ENCODE results near the gene TUSC2. TPM values are rescaled to one million over a fixed set of nuclear protein-coding genes. Genes with fewer than 3 reads are reported as not detected.

The TUSC2 gene
- total and polyA plus RNA-seq, 10 of the 15 experiments (the other 5 are each of a cell fraction or from before 2014, with no cell fraction given): 4.0 to 73.8 (median 34.3) TPM

DNA sequence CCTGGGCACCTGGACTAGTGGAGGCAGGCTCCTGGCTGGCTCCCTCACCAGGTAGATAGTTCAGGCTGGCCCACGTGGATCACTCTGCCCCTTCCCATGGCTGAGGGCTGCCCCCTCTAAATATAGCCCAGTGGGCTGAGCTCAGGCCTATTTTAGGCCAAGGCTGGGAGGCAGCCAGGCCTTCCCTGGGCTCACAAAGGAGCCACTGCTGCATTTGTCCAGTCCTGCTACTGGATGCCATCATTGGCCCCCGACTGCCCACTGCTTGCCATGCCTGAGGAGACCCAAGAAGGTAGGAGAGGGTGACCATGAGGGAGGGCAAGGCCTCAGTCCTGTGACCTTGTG lies 49.2 kb downstream of the TUSC2 start, which contains the start of gene LSMEM2:
Gene LSMEM2 (plus strand): TSS at position 208 of the 345 bp plus-strand sequence. CDS start 27 bp downstream, at position 235.
- FAIRE-seq: no peak
- POLR2A ChIA-PET: interaction anchor here (0.6 to 1.1 kb wide), 2 partner anchors 18 to 888 kb away, joined by 4 to 5 read pairs; no protein-coding TSS in a partner anchor
- RAD21 ChIA-PET (ENCODE audit: unreplicated experiment): interaction anchor here (0.5 to 0.7 kb wide), 2 partner anchors 46 to 464 kb away, joined by 3 read pairs; no protein-coding TSS in a partner anchor
- DNase-seq (ENCODE audit: low read depth, low spot score): no peak
- CTCF ChIA-PET: interaction anchor here (1.8 to 2.4 kb wide), 2 partner anchors 46 to 87 kb away, joined by 6 to 7 read pairs; partner anchors contain the start of gene GNAT1
- H3K4me1 ChIP-seq (ENCODE audit: control insufficient read depth, insufficient read depth, low read length): no peaks in the 10 kb centered on the region
- H3K9ac ChIP-seq (ENCODE audit: control insufficient read depth, insufficient read depth, low read length): no peak within 1 kb of the TSS
- SMC1A ChIA-PET (ENCODE audit: uncharacterized antibody, unreplicated experiment): interaction anchor here (1.3 kb wide), 1 partner anchor 84 kb away, joined by 5 read pairs; no protein-coding TSS in a partner anchor
- no peak for ATAC-seq
- H3K36me3 ChIP-seq (ENCODE audit: control insufficient read depth in 2 of 2, insufficient read depth in 2 of 2, low read length in 1 of 2): no peaks in the 10 kb centered on the region
- no TSS peak for BruUV-seq (replicated peaks)
- no peak within 1 kb of the TSS for H3K4me2 ChIP-seq (ENCODE audit: control insufficient read depth, insufficient read depth)
- no peaks in the 10 kb centered on the region for H3K79me2 ChIP-seq (ENCODE audit: control insufficient read depth, insufficient read depth, low read length)
- no peaks in the 10 kb centered on the region for H3K9me3 ChIP-seq (replicated peaks; ENCODE audit: control insufficient read depth, insufficient read depth, low read length)
- in situ Hi-C loops (cut with MboI) (no loop called here), intact Hi-C loops (cut with micrococcal nuclease; ENCODE audit: unreplicated experiment) (no loop called here)
- no peaks in the 10 kb centered on the region for H4K20me1 ChIP-seq (ENCODE audit: control insufficient read depth, insufficient read depth)
- TF ChIP-seq NKRF (conservative IDR thresholded peaks at IDR 0.05) (no peak), NFXL1 (IDR thresholded peaks at IDR 0.05; ENCODE audit: borderline replicate concordance) (no peak), SUPT20H (IDR thresholded peaks at IDR 0.05; ENCODE audit: borderline replicate concordance, control insufficient read depth, low read depth, low read length) (no peak), EED (IDR thresholded peaks at IDR 0.05; ENCODE audit: low read depth) (no peak), CEBPB (IDR thresholded peaks at IDR 0.05; ENCODE audit: borderline replicate concordance in 1 of 2, low read depth in 2 of 2, low read length in 2 of 2) (no peak), TCF3 (IDR thresholded peaks at IDR 0.05; ENCODE audit: borderline replicate concordance, insufficient read depth, low read depth, low read length) (no peak), ESRRA (IDR thresholded peaks at IDR 0.05; ENCODE audit: low read length) (no peak), MEF2A (IDR thresholded peaks at IDR 0.05; ENCODE audit: insufficient read depth, low read depth, low read length) (no peak), RUNX3 (IDR thresholded peaks at IDR 0.05; ENCODE audit: low read length) (no peak), HDAC6 (IDR thresholded peaks at IDR 0.05; ENCODE audit: unreplicated experiment) (no peak), ASH2L (IDR thresholded peaks at IDR 0.05; ENCODE audit: borderline replicate concordance, low read depth) (no peak), CBX3 (IDR thresholded peaks at IDR 0.05; ENCODE audit: borderline replicate concordance, low read depth) (no peak), MXI1 (IDR thresholded peaks at IDR 0.05; ENCODE audit: low read depth, low read length) (no peak), HDAC2 (IDR thresholded peaks at IDR 0.05) (no peak)
- TF ChIP-seq, protein P1, sequence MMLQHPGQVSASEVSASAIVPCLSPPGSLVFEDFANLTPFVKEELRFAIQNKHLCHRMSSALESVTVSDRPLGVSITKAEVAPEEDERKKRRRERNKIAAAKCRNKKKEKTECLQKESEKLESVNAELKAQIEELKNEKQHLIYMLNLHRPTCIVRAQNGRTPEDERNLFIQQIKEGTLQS (IDR thresholded peaks at IDR 0.05; ENCODE audit: borderline replicate concordance, extremely low read depth, low read depth, low read length): no peak
- H2AFZ ChIP-seq (ENCODE audit: control insufficient read depth, low read depth, low read length): no peak within 1 kb of the TSS
- no peak within 1 kb of the TSS for H3K4me3 ChIP-seq
- 14% methylated on average over 2 of the region's 2 CpGs for WGBS (ENCODE audit: insufficient coverage, insufficient replicate concordance, low lambda C conversion rate, missing lambda C conversion rate)
- H3K27me3 ChIP-seq (replicated peaks in 1 of 2; ENCODE audit: control insufficient read depth in 2 of 2, insufficient read depth in 2 of 2, low read length in 1 of 2): peaks cover 7 to 8% of the 10 kb centered on the region in 2 experiments; a peak in 3 of 4 replicates
- H3K27ac ChIP-seq (ENCODE audit: control insufficient read depth, insufficient read depth): no peak within 1 kb of the TSS
